ENCODE measurements around the gene JPH3.
A peak's percentile ranks its signal among the peaks of the same experiment; 100 is the strongest.

The JPH3 gene

GRCh38 chr16:87627542-87628245 lies 25.4 kb downstream of the JPH3 start:
- no peak for DNase-seq

GRCh38 chr16:87628246-87628923 lies 26.1 kb downstream of the JPH3 start:
- no peak for DNase-seq

- no peak for DNase-seq
Measured at GRCh38 chr16:87628940-87629339, 26.6 kb downstream of the JPH3 start.

- DNase-seq: no peak
Measured at GRCh38 chr16:87631067-87631466, 28.8 kb downstream of the JPH3 start.

GRCh38 chr16:87634411-87634810 lies 32.1 kb downstream of the JPH3 start:
- no peak for DNase-seq

- DNase-seq: peak; percentile 78
Measured at GRCh38 chr16:87635541-87636049, 33.3 kb downstream of the JPH3 start.

- DNase-seq: peak; percentile 87
Measured at GRCh38 chr16:87636050-87636684, 33.9 kb downstream of the JPH3 start.

- DNase-seq: no peak
Measured at GRCh38 chr16:87636741-87637140, 34.4 kb downstream of the JPH3 start.

GRCh38 chr16:87637357-87637756 lies 35.0 kb downstream of the JPH3 start:
- DNase-seq: no peak

GRCh38 chr16:87638736-87639135 lies 36.4 kb downstream of the JPH3 start:
- no peak for DNase-seq

- DNase-seq: no peak
Measured at GRCh38 chr16:87641721-87642120, 39.4 kb downstream of the JPH3 start.

- DNase-seq: no peak
Measured at GRCh38 chr16:87642491-87642890, 40.2 kb downstream of the JPH3 start.

- no peak for DNase-seq
Measured at GRCh38 chr16:87644186-87644585, 41.9 kb downstream of the JPH3 start.

- no peak for DNase-seq
Measured at GRCh38 chr16:87644596-87644995, 42.3 kb downstream of the JPH3 start.

- DNase-seq: no peak
Measured at GRCh38 chr16:87645802-87646201, 43.5 kb downstream of the JPH3 start.

- DNase-seq: no peak
Measured at GRCh38 chr16:87647431-87648185, 45.3 kb downstream of the JPH3 start.

GRCh38 chr16:87648236-87648635 lies 45.9 kb downstream of the JPH3 start:
- no peak for DNase-seq

GRCh38 chr16:87648698-87649487 lies 46.6 kb downstream of the JPH3 start:
- DNase-seq: no peak

GRCh38 chr16:87652386-87652785 lies 50.1 kb downstream of the JPH3 start:
- DNase-seq: no peak

GRCh38 chr16:87652799-87653198 lies 50.5 kb downstream of the JPH3 start:
- no peak for DNase-seq

GRCh38 chr16:87653234-87653633 lies 50.9 kb downstream of the JPH3 start:
- DNase-seq: no peak

GRCh38 chr16:87654826-87655225 lies 52.5 kb downstream of the JPH3 start:
- no peak for DNase-seq

All from stimulated activated CD4-positive, alpha-beta T cell treated with anti-CD3 and anti-CD28 coated beads, Interleukin-4, amount 100 ng/mL, for 24 hours (primary cell).